HG03159 (cell line): ENCODE data around the gene ANKRD13D.
"Not testable (repeated sequence)": the region's sequence is repeated elsewhere in the genome, so short reads cannot be mapped to it uniquely, and the experiment has no call there.

Source experiments
- ATAC-seq: cut with Tn5 transposase; IDR thresholded peaks from one replicate; pipeline ENCODE4 v1.9.1; 2021; ENCODE audit warnings: mild to moderate bottlenecking, moderate library complexity; ENCODE audit not compliant: unreplicated experiment

The ANKRD13D gene

GRCh38 chr11:67289226-67289650 lies at the start of gene ANKRD13D:
TSS of gene ANKRD13D (plus strand) at chr11:67289303. CDS start at chr11:67289461, 158 bp downstream.
- peak; percentile 42 for ATAC-seq

GRCh38 chr11:67239783-67240575 lies 49.1 kb upstream of the ANKRD13D start:
- peak; percentile 83 for ATAC-seq

- no peak for ATAC-seq
Observed at GRCh38 chr11:67240576-67241389, 48.3 kb upstream of the ANKRD13D start.

GRCh38 chr11:67242548-67242947 lies 46.6 kb upstream of the ANKRD13D start:
- ATAC-seq, result no peak

- ATAC-seq, result no peak
Observed at GRCh38 chr11:67243051-67243450, 46.1 kb upstream of the ANKRD13D start.

- no peak for ATAC-seq
Observed at GRCh38 chr11:67245046-67245445, 44.1 kb upstream of the ANKRD13D start.

- no peak for ATAC-seq
Observed at GRCh38 chr11:67247946-67248550, 41.1 kb upstream of the ANKRD13D start.

- ATAC-seq, result no peak
Observed at GRCh38 chr11:67248653-67249052, 40.5 kb upstream of the ANKRD13D start.

- no peak for ATAC-seq
Observed at GRCh38 chr11:67250059-67251043, 38.8 kb upstream of the ANKRD13D start.

GRCh38 chr11:67251841-67252240 lies 37.3 kb upstream of the ANKRD13D start:
- no peak for ATAC-seq

- no peak for ATAC-seq
Observed at GRCh38 chr11:67252831-67253239, 36.3 kb upstream of the ANKRD13D start.

GRCh38 chr11:67253872-67254624 lies 35.1 kb upstream of the ANKRD13D start:
- no peak for ATAC-seq

GRCh38 chr11:67254798-67255197 lies 34.3 kb upstream of the ANKRD13D start:
- no peak for ATAC-seq

GRCh38 chr11:67255353-67255752 lies 33.8 kb upstream of the ANKRD13D start:
- ATAC-seq, result no peak

- no peak for ATAC-seq
Observed at GRCh38 chr11:67255864-67256263, 33.2 kb upstream of the ANKRD13D start.

- ATAC-seq, result no peak
Observed at GRCh38 chr11:67256477-67257135, 32.5 kb upstream of the ANKRD13D start.

GRCh38 chr11:67260406-67260805 lies 28.7 kb upstream of the ANKRD13D start:
- ATAC-seq, result no peak

GRCh38 chr11:67260885-67261639 lies 28.0 kb upstream of the ANKRD13D start:
- not testable (repeated sequence) for ATAC-seq

- no peak for ATAC-seq
Observed at GRCh38 chr11:67261640-67261945, 27.5 kb upstream of the ANKRD13D start.
